ENCODE results near the gene NARF.

DNA sequence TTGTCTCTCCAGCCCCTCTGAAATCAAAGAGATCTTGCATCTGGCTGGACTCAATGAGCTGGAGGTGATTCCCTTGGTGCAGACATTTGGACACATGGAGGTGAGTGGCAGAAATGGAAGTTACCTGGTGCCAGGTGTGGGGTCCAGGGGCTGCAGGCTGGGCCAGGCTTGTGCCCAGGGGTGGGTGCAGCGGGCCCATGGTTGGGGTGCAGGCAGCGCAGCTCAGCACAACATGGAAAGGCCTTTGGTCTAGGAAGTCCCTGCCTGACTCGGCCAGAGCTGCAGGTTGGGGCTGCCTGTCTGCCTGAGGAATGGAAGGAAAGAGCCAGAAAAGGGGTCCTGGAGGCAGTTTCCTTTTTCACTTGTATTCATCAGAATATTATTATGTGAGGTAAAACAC is 30.0 kb upstream of the NARF start:
- TF ChIP-seq, protein P1, sequence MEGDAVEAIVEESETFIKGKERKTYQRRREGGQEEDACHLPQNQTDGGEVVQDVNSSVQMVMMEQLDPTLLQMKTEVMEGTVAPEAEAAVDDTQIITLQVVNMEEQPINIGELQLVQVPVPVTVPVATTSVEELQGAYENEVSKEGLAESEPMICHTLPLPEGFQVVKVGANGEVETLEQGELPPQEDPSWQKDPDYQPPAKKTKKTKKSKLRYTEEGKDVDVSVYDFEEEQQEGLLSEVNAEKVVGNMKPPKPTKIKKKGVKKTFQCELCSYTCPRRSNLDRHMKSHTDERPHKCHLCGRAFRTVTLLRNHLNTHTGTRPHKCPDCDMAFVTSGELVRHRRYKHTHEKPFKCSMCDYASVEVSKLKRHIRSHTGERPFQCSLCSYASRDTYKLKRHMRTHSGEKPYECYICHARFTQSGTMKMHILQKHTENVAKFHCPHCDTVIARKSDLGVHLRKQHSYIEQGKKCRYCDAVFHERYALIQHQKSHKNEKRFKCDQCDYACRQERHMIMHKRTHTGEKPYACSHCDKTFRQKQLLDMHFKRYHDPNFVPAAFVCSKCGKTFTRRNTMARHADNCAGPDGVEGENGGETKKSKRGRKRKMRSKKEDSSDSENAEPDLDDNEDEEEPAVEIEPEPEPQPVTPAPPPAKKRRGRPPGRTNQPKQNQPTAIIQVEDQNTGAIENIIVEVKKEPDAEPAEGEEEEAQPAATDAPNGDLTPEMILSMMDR (conservative IDR thresholded peaks at IDR 0.05; ENCODE audit: low read depth, low read length): no peak
- no peak for TF ChIP-seq EZH2 (IDR thresholded peaks at IDR 0.05; ENCODE audit: low read length, unreplicated experiment)
- TF ChIP-seq EZH2phosphoT487 (IDR thresholded peaks at IDR 0.05; ENCODE audit: borderline replicate concordance, low read length): no peak
